ENCODE data around the gene CDKN1B.

- TF ChIP-seq CTCF (IDR thresholded peaks at IDR 0.05; ENCODE audit: low read length) (no peak), EZH2 (IDR thresholded peaks at IDR 0.05; ENCODE audit: borderline replicate concordance, low read length) (no peak)
These were observed 14.0 kb downstream of the CDKN1B start for GRCh38 chr12:12731178-12731577.
